Activated CD4-positive, alpha-beta T cell treated with anti-CD3 and anti-CD28 coated beads, Interleukin-2, Interleukin-4, amounts not matched to agents 100 ng/mL and 50 ng/mL, durations not matched to agents 16 hours and 8 hours (primary cell): Measurements from ENCODE around the gene KDM5A.

Experiments used
- DNase-seq: peaks from one replicate; pipeline ENCODE4 v3.0.0-alpha.2; 2020; ENCODE audit warnings: low spot score

The KDM5A gene

GRCh38 chr12:272942-273341, 116.2 kb downstream of the KDM5A start:
- DNase-seq = no peak

DNA sequence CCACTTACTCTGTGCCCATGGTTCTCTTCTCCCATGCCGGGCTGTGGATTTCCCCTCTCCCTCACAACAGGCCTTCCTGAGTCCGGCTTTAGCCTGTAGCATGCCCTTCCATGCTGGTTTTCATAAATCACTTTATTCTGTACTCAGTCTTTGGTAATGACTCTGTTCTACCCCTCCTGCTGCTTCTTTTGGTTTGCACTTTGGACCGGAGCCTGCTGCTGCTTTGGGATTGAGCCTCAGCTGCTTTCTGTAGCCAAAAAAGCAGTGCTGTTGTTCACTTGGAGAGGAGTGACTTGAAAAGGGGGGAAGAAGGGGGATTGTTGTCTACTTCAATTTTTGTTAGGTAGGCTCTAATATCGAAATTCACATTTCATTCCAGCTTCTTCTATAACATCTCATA, 118.0 kb downstream of the KDM5A start:
- no peak for DNase-seq

DNA sequence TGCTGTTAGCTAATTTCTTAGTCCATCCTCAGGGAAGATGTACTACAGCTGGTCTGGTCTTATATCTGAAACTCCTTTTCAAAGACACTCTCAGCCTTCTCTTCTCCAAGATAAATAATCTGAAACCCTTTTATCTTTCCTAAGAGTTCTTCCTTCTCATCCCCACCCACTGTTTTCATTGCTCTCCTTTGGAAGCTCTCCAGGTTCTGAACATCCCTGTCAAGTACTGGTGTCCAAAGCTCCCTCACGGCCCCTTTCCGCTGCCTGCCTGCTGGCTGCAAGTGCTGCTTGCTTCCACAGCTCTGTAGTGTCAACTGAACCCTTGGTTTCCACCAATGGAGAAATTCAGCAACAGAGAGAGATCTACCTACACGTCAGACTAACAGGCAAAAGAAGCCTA, 119.9 kb downstream of the KDM5A start:
- DNase-seq = no peak

- no peak for DNase-seq
These were observed 120.7 kb downstream of the KDM5A start for GRCh38 chr12:268483-268840.

- no peak for DNase-seq
These were observed 121.3 kb downstream of the KDM5A start for GRCh38 chr12:267581-268482.

GRCh38 chr12:265096-265495, 124.0 kb downstream of the KDM5A start:
- no peak for DNase-seq

- DNase-seq = no peak
These were observed 124.9 kb downstream of the KDM5A start for GRCh38 chr12:264269-264668.

DNA sequence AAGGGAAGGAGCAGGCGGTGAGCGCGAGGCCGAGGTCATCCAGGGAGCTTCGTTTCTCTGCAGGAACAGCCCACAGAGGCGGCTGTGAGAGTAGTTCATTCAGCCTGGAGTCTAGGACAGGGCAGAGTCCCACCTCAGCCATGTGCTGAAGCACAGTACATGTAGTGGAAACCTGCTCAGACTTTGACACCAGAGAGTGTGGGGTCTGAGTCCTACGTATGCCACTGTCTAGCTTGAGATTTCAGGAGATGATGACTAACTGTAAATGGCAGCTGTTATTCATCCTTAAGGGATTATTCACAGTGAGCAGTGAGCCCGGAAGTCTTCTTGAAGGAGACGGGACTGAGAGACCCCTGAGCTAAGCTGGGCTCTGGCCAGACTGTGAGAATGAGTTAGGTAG, 125.5 kb downstream of the KDM5A start:
- DNase-seq = no peak

DNA sequence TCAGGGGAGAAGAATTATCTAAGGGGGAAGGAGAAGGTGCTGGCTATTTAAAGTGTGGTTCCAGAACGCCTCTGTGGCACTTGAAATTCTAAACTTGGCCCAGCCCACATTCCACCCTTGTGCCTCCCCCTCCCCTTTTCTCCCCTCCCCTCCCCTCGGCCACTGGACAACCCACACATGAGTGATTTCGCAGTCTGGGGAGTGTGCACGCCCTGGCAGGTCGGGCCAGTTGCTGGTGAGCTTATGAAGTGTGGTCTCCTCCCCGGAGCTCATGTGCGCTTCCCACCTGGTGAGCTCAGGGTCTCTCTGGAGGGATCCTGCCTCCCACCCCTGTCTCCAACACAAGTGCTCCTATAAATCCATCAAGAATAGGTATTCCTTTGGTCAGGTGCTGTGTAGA, 126.3 kb downstream of the KDM5A start, which contains the start of gene SLC6A13:
Gene SLC6A13, minus strand, starts transcription at position 20 of the 400 bp plus-strand sequence. CDS start 2,784 bp downstream, outside the sequence.
- DNase-seq = no peak

DNA sequence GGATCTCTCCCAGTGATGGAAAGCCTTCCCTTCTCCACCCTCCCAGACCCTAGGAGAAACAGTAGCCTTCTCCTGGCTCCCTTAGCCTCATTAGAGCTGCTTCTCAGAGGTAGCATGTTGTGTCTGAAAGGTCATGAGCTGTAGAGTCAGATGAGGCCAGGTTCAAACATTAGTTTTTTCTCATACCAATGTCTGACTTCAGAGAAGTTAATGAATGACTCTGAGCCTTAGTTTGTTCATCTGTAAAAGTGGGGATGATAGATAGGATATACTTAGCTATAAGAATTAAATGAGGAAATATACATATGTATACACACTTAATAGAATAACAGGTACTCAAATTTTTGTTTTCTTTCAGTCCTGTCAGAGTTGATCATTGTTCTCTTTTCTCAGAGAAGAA, 127.0 kb downstream of the KDM5A start:
- DNase-seq = no peak

DNA sequence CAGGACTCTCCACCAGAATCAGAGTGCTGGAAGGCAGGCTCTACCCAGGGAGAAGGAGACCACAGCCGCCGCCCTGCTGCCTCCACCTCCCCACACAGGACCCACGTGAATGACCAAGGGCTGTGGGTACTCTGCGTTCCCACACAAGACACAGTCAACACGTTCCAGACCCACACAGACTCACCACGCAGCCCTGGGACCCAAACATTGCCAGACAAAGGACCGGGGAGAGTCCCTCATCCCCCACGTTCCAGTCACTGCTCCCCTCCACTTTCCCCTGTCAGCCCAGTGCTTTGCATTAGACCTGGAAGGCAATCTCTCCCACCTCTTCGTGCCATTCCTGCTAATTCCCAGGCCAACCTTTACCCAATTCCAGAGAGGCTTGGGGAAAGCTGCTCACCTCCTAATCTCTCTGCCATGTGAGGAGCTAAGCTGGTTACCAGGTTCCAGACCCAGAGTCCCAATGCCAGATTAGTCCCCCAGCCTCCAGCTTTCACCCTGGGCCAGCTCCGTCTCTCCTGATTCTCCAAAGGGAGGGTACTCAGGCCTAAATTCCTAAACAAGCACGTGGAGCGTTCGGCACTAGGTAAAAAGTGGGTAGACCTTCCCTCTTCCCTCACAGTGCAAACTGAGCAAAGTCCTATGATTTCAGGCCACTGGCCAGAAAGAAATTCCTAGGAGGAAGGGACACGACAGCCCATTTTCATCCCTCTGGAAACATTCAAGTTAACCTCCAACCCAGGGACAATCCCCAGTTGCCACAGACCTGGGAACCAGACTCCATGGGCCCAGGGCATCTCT, 131.4 kb downstream of the KDM5A start:
- no peak for DNase-seq

GRCh38 chr12:256958-257357, 132.2 kb downstream of the KDM5A start:
- DNase-seq = no peak

DNA sequence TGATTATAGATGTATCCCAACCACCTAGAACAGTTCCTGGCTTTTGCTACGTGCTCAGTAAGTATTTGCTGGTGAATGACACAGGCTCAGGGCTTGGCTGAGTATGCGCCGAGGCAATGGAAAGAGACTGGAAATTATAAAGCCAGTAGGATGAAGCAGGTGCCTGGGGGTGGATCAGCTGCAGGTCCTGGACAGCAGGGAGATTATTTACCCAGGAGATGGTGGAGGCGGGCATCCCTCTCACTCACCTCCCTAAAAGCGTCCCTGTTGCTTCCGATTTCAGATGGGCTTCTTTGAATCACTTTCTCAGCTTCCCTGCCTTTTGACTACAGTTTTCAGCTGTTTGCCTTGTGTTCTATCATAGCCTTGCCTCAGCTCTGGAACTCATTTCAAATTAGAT, 132.9 kb downstream of the KDM5A start:
- DNase-seq = no peak

- no peak for DNase-seq
These were observed 134.2 kb downstream of the KDM5A start for GRCh38 chr12:254912-255311.

- DNase-seq = no peak
These were observed 135.1 kb downstream of the KDM5A start for GRCh38 chr12:254039-254438.

DNA sequence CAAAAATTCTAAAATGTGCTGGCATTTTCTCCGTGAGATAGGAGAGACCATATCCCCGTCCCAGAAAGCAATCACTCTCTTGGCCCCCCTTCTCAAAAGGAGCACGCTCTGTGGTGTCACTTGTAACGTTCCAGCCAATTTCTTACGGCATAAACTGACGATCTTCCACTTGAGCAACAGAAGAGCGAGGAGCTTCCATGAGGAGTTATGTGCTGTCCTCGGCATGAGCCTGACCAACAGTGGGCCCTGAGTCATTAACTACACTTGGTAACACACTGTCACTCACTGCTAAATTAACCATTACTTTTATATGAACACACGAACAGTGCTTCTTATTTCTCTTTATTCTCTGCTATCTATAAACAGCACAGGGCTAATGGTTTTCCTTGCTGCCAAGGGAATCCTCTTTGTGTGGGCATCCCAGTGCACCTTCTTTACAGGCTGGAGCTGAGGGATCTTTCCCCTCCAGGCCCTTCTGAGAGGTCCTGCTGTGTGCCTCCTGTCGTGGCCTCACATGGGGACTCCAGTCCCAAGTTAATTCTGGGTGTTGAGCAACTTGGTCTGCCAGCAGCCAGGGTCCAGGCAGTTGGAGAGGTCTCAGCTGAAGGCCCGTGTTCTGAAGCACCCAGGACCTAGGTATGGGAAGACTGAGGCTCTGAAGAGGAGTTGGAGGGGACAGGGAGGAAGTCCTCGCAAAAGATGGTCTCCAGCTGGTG, 135.8 kb downstream of the KDM5A start:
- DNase-seq = no peak

- no peak for DNase-seq
These were observed 136.5 kb downstream of the KDM5A start for GRCh38 chr12:252636-253035.

DNA sequence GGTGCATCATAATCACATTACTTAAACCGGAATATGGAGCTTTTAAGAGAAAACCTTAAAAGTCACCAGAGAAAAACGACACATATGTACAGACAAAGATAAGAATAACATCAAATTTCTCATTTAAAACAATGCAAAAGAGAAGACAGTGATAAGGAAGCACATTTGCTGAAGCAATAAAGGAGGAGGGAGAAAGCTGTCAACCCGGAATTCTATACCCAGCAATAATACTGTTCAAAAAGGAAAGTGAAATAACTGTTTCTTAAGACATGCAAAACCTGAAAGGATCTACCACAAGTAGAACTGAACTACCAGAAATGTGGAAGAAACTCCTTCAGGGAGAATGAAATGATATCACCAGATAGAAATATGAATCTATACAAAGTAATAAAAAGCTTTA, 141.8 kb downstream of the KDM5A start:
- DNase-seq = no peak

GRCh38 chr12:243381-243780, 145.7 kb downstream of the KDM5A start:
- no peak for DNase-seq

DNA sequence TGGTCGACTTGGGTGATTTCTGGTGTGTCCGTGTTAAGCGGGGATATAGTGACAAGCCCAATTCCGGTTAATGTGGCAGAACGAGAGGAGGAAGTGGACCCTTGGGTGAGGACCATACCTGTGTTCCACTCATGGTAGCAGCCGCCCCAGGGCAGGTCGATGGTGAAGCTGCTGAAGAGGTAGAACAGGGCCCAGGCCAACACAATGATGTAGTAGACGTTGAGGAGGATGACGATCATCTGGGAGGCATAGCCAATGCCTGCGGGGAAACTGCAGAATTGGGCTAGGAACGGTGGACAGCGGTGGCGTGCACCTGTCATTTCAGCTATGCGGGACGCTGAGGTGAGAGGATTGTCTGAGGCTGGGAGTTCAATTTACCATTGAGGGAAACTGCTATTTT, 146.6 kb downstream of the KDM5A start:
- DNase-seq = no peak

- no peak for DNase-seq
These were observed 147.9 kb downstream of the KDM5A start for GRCh38 chr12:241266-241665.

DNA sequence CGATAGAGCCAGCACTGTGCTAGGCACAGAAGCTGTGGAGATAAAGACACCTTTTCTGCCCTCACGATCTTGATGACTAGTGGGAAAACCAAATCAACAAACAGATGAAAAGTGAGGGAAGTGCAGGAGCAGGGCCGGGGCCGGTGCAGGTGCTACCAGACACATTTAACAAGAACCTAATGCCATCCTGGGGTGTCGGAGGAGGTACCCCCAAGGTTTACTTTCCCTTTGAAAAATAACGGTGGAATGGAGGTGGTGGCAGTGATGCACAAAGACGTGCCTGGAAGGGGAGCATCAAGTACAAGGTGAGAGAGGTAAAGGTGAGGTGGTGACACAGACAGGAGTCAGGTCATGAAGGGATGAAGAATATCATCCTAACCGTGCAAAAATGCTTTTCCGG, 148.6 kb downstream of the KDM5A start:
- no peak for DNase-seq
